GM18909 (cell line): ENCODE data around the gene BEX2.
A peak's percentile ranks its signal among the peaks of the same experiment; 100 is the strongest.
"Not testable (repeated sequence)": the region's sequence is repeated elsewhere in the genome, so short reads cannot be mapped to it uniquely, and the experiment has no call there.

Experiments used
- ATAC-seq: cut with Tn5 transposase; IDR thresholded peaks from one replicate; pipeline ENCODE4 v1.9.1; 2021; ENCODE audit warnings: mild to moderate bottlenecking; ENCODE audit not compliant: unreplicated experiment, poor library complexity

BEX2 gene

GRCh38 chrX:103310555-103311398 lies at the start of gene BEX2:
Gene BEX2 (minus strand): TSS chrX:103310990. CDS start chrX:103309976, 1,014 bp downstream.
- peak; percentile 97 for ATAC-seq

- no peak for ATAC-seq
These were observed 49.3 kb upstream of the BEX2 start for GRCh38 chrX:103360092-103360491.

DNA sequence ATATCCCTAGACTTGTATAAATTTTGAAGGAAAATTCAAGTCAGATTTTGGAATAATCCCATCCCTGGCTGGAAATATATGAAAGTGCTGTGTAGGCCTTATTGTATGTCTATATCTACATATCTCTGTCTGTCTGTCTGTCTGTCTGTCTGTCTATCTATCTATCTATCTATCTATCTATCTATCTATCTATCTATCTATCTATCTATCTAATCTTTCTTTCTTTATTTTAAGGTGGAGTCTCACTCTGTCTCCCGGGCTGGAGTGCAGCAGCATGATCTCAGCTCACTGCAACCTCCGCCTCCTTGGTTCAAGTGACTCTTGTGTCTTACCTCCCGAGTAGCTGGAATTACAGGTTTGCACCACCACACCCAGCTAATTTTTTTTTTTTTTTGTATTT lies 48.8 kb upstream of the BEX2 start:
- not testable (repeated sequence) for ATAC-seq

GRCh38 chrX:103357871-103358270 lies 47.1 kb upstream of the BEX2 start:
- ATAC-seq: no peak

DNA sequence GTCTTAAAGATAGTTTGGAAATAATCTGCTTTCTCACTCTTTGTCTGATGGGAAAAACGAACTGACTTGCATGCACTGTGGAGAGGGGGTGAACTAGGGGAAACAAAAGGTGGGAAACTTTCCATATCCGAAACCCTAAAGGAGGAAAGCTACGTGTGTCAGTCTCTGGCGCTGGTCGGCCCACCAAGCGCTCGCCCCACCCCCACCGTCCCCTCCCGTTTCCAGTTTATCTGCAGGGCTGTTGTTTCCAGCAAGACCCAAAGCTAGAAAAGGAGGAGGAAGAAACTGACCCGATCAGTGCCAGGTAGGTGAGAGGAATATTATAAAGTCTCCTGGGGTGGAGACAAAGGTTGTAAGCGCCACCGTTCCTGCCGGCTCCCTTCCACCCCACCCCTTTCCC lies 46.1 kb upstream of the BEX2 start:
- ATAC-seq: no peak

DNA sequence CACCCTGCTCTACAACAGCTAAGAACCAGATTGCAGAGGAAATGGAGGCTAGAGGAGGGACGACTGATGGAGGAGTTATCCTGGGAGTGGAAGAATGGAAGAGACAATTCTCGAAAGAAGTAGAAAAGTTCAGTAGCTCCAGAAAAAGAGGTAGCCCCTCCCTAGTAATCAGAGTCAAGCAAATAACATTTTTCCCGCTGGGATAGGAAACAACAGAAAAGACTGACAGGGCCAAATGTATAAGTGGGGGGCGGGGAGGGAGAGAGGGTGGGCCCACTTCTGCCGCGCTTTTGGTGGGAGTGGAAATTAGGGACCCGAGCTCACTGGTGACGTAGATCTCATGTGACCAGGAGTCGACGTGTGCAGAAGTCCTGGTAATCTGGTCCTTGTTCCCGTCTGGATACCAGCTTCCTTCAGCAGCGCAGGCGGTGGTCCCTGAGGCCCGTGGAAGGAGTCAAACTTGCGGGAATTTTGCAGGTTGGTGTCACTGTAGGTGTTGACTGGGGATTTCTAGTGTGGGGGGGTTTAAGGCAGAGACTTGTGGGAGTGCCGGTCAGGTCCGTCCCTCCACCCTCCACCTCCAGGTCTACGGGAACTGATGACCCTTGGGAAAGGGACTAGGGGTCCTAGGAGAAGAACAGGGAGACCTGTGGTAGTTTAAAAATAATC lies 45.5 kb upstream of the BEX2 start, which contains the start of gene TCEAL9:
TCEAL9 (plus strand) TSS at position 377 of the 669 bp plus-strand sequence. CDS start 1,179 bp downstream, outside the sequence.
- peak; percentile 53 for ATAC-seq

- ATAC-seq: no peak
These were observed 37.0 kb upstream of the BEX2 start for GRCh38 chrX:103347682-103348397.

- ATAC-seq: no peak
These were observed 33.8 kb upstream of the BEX2 start for GRCh38 chrX:103344606-103345005.

DNA sequence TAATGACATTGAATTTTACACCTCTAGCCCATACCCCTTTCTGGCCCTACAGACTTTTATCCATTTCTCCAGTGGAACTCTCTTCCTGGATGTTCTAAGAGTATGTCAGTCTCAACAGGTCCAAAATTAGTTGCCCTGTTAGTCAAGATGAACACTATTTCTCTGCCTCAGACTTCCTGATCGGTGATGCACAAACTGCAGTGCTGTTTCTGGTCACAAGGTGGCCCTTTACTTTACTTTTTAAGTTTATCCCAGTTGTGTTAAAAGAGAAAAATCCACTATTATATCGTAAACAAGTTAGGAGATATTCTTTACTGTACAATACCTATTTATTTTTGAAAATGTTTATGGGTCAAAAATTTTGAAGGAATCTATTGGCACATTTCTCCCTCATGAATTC lies 32.3 kb upstream of the BEX2 start:
- peak; percentile 54 for ATAC-seq

- ATAC-seq: no peak
These were observed 27.9 kb upstream of the BEX2 start for GRCh38 chrX:103338663-103339062.

GRCh38 chrX:103330681-103331288 lies 20.0 kb upstream of the BEX2 start:
- no peak for ATAC-seq

GRCh38 chrX:103329991-103330390 lies 19.2 kb upstream of the BEX2 start, which contains the start of gene TCEAL7:
Gene TCEAL7 (plus strand): TSS chrX:103330239. CDS start chrX:103331404, 1,165 bp downstream.
- no peak for ATAC-seq

- ATAC-seq: no peak
These were observed 600 bp upstream of the BEX2 start for GRCh38 chrX:103311399-103311780.

GRCh38 chrX:103309860-103310554 lies 783 bp downstream of the BEX2 start:
- peak; percentile 6 for ATAC-seq

GRCh38 chrX:103305666-103306065 lies 5.1 kb downstream of the BEX2 start:
- not testable (repeated sequence) for ATAC-seq

DNA sequence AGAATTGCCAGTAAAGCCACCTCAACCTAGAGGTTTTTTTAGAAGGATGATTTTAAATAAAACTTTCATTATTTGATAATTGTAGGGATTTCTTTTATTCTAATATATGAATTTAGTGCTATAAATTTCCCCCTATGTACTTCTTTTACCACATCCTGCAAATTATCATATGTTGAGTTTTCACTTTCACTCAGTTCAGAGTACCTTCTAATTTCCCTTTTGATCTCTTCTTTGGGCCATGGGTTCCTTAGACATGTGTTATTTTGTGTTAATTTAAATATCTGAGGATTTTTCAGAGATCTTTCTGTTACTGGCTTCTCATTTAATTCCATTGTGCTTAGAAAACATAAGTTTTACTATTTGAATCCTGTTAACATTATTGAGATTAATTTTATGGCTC lies 6.1 kb downstream of the BEX2 start:
- no peak for ATAC-seq

- no peak for ATAC-seq
These were observed 17.7 kb downstream of the BEX2 start for GRCh38 chrX:103293118-103293517.

DNA sequence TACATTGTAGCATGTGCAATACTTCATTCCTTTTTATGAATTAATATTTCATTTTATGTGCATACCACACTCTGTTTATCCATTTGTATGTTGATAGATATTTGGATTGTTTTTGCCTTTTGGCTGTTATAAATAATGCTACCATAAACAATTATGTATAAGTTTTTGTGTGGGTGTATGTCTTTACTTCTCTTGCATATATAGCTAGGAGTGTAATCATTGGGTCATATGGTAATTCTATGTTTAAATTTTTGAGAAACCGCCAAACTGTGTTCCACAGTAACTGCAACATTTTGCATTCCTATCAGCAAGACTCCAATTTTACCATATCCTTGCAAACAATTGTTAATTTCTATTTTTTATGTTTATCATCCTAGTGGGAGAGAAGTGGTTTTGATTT lies 31.2 kb downstream of the BEX2 start:
- no peak for ATAC-seq

DNA sequence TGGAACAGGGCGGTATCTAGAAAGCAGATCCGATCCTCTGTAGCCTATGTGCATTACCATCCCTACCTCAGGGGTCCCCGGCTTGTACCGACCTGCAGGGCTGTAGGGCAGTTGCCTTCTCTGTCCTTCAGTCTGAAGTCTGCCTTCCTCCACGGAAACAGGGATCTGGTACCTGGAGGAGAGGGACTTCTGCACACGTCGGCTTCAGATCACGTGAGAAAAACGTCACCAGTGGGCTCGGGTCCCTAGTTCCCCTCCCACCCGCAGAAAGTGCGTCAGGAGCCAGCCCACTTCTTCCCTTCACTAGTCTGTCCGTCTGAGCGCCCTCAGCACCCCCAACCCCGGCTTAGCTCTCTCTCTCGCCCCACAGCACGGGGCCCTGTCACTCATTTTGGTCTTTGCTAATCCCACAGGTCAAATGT lies 34.2 kb downstream of the BEX2 start, which contains the start of gene TCEAL5:
TCEAL5 (minus strand) TSS at position 170 of the 422 bp plus-strand sequence. CDS start 2,187 bp downstream, outside the sequence.
- no peak for ATAC-seq
